AG10803 (cell line): ENCODE results near the gene SEC23B.
A peak's percentile ranks its signal among the peaks of the same experiment; 100 is the strongest.

ENCODE experiments used
- DNase-seq: peaks from one replicate; pipeline ENCODE4 v3.0.0; 2010; ENCODE audit warnings: low read depth
- H3K4me3 ChIP-seq: 2 replicates; pipeline ENCODE4 v1.5.1; 2011; ENCODE audit warnings: mild to moderate bottlenecking, low read length, control low read depth
- TF ChIP-seq, protein P1 (sequence below): conservative IDR thresholded peaks from 2 replicates; pipeline ENCODE4 v1.5.1; 2011; ENCODE audit warnings: mild to moderate bottlenecking, low read length, control low read depth, inconsistent platforms

The SEC23B gene

DNA sequence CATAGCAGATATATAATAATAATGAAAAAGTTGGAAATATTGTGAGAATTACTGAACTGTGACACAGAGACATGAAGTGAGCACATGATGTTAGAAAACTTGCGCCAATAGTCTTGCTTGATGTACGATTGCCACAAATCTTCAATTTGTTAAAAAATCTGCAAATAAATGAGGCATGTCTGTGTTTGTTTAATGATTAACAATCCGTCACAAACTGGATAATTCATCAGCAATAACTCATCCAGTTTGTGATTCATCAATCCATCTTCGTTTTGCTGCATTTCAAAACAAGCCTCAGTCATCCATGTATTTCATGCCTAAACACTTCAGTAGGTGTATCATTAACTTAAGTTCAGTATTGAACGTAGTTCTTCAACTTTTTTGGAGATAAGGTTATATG lies 34.0 kb downstream of the SEC23B start:
- TF ChIP-seq, protein P1, sequence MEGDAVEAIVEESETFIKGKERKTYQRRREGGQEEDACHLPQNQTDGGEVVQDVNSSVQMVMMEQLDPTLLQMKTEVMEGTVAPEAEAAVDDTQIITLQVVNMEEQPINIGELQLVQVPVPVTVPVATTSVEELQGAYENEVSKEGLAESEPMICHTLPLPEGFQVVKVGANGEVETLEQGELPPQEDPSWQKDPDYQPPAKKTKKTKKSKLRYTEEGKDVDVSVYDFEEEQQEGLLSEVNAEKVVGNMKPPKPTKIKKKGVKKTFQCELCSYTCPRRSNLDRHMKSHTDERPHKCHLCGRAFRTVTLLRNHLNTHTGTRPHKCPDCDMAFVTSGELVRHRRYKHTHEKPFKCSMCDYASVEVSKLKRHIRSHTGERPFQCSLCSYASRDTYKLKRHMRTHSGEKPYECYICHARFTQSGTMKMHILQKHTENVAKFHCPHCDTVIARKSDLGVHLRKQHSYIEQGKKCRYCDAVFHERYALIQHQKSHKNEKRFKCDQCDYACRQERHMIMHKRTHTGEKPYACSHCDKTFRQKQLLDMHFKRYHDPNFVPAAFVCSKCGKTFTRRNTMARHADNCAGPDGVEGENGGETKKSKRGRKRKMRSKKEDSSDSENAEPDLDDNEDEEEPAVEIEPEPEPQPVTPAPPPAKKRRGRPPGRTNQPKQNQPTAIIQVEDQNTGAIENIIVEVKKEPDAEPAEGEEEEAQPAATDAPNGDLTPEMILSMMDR, result no peak
- no peak overlapping the region for H3K4me3 ChIP-seq
- no peak for DNase-seq

DNA sequence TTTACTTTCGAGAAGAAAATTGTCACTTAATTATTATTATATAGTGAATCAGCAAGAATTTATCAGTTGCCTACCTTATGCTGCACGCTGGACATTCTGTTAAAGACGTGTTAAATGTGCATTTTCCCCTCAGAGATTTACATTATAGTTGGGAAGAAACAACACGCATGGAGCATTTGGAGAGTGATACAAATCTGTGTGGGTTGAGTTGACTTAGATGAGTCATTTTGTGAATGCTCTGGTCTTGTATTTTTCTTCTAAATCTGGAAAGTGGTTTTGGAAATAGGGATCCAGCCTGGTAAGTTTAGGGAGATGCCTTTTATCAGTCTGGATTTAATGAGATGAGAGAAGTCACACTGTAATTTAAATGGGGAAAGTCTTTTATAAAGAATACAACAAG lies 35.5 kb downstream of the SEC23B start:
- DNase-seq, result no peak
- TF ChIP-seq, protein P1, result no peak
- no peak overlapping the region for H3K4me3 ChIP-seq

DNA sequence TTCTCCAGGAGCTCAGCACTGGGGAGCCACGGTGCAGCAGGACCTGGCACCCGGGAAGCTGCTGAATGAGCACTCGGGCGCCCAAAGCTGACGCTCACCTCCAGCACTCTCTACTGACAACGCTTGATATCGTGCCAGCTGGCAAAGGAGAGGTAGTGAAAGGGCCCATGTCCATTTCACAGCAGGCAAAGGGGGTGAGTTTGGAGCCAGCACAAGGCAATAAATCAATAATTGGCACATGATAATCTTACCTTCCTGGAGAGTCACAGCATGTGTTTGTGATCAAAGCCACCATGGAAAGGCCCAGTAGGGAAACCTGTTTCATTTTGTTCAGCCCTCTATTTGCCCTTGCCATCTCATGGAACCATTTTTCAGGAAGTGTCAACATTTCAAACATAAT lies 36.2 kb downstream of the SEC23B start:
- no peak for DNase-seq
- H3K4me3 ChIP-seq, result no peak overlapping the region
- TF ChIP-seq, protein P1, result no peak

DNA sequence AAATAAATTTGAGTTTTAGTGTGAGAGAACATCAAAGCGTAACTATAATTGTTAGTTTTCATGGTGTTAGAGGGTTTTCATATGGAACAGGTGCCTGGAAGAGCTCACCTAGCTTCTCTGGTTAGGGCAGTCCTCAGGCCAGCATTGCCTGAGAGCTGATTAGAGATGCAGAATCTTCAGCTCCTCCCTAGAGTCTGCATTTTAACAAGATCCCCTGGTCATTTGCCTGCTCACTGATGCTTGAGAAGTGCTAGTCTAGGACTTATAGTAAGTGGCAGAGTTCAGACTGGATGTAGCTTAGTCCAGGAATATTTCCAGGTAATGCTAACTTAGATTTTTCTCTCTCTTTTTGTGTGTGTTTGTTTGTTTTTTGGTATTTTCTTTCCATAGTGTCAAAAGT lies 37.8 kb downstream of the SEC23B start:
- no peak for DNase-seq
- H3K4me3 ChIP-seq, result no peak overlapping the region
- TF ChIP-seq, protein P1, result no peak

DNA sequence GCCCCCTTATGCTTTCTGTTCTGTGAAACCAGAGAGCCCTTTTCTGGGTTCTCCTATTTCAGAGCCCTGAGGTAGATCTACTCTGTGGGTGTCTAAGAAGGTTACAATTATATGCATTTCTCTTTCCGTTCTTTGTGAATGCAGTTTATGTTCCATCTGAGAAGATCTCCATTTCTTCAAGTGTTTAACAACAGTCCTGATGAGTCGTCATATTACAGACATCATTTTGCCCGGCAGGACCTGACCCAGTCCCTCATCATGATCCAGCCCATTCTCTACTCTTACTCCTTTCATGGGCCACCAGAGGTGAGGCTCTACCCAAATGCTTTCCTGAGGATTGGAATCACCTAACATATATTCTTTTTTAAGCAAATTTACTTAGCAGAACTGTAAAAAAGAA lies 40.7 kb downstream of the SEC23B start:
- TF ChIP-seq, protein P1, result no peak
- H3K4me3 ChIP-seq, result no peak overlapping the region
- DNase-seq, result no peak

DNA sequence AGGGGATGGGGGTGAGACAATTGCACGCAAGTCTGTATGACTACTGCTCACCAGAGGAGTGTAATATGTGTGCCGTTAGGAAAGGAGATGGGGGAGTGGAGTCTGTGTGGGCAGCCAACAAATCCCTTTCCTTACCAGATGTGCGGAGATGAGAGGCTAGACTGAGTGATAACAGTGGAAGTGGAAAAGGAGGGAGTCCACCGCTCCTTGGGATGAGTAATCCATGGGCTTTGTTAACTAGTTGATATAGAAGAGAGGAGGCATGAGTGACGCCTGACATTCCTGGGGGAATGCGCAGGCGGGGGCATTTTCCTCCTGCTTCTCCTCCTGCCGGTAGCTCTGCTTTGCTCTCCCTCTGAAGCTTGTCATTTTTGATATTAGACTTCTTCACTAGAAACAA lies 46.0 kb downstream of the SEC23B start:
- no peak for DNase-seq
- H3K4me3 ChIP-seq, result no peak overlapping the region
- TF ChIP-seq, protein P1, result no peak

DNA sequence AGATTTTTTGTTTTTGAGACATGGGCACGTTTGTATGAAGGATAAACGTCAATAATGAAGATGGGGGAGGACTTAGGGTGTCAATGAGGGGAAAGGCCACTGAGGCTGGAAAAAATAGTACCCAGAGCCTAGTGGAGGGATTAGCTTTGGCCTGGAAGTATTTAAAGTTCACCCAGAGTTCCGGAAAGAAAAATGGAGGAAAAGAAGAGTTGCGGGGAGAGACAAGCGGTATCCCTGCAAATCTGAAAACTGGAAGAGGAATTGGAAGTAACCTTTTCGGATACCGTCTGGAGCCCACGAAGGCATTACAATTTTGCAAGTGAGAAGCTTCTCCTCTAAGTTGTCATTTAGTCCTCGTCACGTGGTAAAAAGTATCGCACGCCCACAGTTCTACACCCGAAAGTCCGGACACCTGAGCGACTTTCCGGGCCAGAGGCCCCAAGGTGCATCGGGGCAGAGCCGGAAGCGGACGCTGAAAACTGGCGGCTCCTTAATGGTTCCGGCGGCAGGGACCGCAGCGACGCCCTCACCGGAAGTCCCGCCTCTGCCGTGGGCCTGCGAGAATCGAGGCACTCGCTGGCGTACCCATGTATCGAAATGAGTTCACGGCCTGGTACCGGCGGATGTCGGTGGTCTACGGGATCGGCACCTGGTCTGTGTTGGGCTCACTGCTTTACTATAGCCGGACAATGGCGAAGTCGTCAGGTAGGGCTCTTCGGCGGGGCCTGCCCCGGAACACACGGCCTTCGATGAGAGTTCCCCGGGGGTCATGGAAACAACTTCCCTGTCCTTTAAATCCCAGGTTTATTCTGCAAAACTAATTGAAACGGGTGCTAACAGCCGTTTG lies 59.4 kb downstream of the SEC23B start, which contains the start of gene SMIM26:
Gene SMIM26, plus strand, starts transcription at position 541 of the 847 bp plus-strand sequence. Its CDS starts 47 bp downstream, at position 588.
- peak; percentile 85 for DNase-seq
- peak within 1 kb of the TSS; percentile 65 for H3K4me3 ChIP-seq
- TF ChIP-seq, protein P1, result no peak
